HG02678 (cell line): ENCODE data around the gene ANKS1A.

Experiments used
- ATAC-seq: cut with Tn5 transposase; IDR thresholded peaks from one replicate; pipeline ENCODE4 v1.9.1; 2021; ENCODE audit warnings: mild to moderate bottlenecking, moderate library complexity; ENCODE audit not compliant: unreplicated experiment

Gene ANKS1A

DNA sequence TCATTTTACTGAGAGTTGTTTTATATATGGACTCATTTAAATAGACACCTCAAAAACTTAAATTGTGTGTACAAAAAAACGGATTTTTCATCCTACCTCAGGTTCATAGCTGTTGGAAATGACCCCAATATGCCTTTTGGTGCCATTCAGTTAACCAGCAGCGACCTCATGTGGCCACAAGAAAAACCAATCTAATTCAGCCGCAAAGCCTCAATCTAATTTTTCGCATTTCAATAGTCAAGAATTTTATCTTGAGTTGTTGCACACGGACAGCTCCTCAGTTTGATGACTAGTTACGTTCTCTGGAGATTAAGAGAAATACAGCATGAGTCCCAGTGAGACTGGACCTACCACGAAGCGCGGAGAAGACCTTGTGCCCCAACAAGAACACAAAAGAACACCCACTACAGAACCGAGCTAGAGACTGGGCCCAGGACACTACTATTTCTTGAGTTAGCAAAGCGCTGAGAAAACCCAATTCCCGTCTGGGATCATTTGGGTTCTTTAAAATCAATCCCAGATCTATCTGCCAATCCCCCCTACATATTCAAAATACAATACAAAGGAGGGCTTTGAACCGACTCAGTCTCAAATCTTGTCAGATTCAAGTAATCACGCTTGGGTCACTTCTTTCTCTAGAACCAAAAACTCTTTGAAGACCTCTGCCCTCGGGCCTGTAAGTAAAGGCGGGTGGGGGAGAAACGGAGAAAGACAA lies 251.0 kb downstream of the ANKS1A start:
- no peak for ATAC-seq

DNA sequence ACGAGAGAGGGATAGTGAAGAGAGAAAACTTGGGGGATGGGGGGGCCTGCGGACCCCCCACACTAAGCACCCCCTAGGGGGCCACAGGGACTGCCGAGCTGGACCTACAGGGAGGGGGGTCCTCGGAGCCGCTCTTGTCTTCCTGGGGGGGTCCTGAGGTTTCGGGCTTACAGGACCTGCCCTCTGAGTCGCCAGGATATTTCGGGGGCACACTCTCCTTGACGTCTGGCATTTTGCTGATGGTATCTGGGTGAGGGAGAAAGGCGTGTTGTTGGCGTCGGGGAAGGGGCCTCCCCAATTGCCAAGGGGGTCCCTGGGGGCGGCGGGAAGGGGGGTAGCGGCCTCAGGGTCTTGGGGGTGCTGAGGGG lies 251.6 kb downstream of the ANKS1A start:
- no peak for ATAC-seq
